ENCODE data around the gene RBSN.

The RBSN gene

DNA sequence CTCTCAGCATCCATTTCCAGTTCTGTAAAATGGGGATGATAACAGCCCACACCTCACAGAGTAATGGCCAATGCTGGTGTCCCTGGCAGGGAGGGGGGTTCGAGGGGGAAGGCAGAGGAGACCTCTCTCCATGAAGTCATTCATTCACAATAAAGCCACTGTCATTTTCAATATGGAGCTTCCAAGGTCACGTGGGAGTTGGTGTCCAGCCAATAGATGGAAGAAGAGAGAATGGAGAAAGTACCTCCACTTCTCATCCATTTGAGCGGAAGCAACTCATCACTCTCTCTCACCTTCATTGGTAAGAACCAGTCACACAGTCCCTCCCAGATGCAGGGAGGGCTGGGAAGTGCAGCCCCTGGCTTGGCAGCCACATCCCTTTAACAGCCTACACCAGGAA, 14.9 kb upstream of the RBSN start:
- H3K27me3 ChIP-seq (ENCODE audit: control insufficient read depth, insufficient read depth, low read length), result no peaks in the 10 kb centered on the region
- H3K4me3 ChIP-seq (ENCODE audit: low read length), result no peak overlapping the region
- H3K36me3 ChIP-seq (ENCODE audit: control insufficient read depth, insufficient read depth, low read length), result no peaks in the 10 kb centered on the region
- H3K9me3 ChIP-seq (ENCODE audit: control insufficient read depth, low read length), result no peaks in the 10 kb centered on the region
- no peak overlapping the region for H3K9ac ChIP-seq (ENCODE audit: low read length)
- peaks cover 4% of the 10 kb centered on the region for H3K4me1 ChIP-seq (ENCODE audit: control insufficient read depth, insufficient read depth, low read length)

DNA sequence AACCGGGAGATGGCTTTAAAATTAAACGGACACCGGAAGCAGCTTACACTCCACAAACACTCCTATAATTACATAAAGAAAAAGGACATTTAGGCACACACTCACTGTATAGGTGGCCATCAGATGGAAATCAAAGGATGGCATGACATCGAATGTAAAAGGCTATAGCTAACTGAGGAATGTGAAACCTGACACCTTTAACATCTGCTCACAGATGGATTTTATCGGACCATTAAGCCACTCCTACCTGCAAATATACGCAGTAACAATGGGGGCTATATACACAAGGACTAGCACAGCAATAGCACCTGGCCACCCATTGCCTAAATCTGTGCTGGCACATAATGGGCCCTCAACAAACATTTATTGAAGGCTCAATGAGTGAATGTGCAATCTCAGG, 14.5 kb upstream of the RBSN start:
- no peaks in the 10 kb centered on the region for H3K36me3 ChIP-seq (ENCODE audit: control insufficient read depth, insufficient read depth, low read length)
- H3K9ac ChIP-seq (ENCODE audit: low read length), result no peak overlapping the region
- no peaks in the 10 kb centered on the region for H3K9me3 ChIP-seq (ENCODE audit: control insufficient read depth, low read length)
- no peak overlapping the region for H3K4me3 ChIP-seq (ENCODE audit: low read length)
- H3K4me1 ChIP-seq (ENCODE audit: control insufficient read depth, insufficient read depth, low read length), result peaks cover 2% of the 10 kb centered on the region
- H3K27me3 ChIP-seq (ENCODE audit: control insufficient read depth, insufficient read depth, low read length), result no peaks in the 10 kb centered on the region

GRCh38 chr3:15112011-15112410, 13.1 kb upstream of the RBSN start:
- peaks cover 5% of the 10 kb centered on the region for H3K4me1 ChIP-seq (ENCODE audit: control insufficient read depth, insufficient read depth, low read length)
- H3K36me3 ChIP-seq (ENCODE audit: control insufficient read depth, insufficient read depth, low read length), result no peaks in the 10 kb centered on the region
- no peak overlapping the region for H3K4me3 ChIP-seq (ENCODE audit: low read length)
- H3K9ac ChIP-seq (ENCODE audit: low read length), result no peak overlapping the region
- H3K9me3 ChIP-seq (ENCODE audit: control insufficient read depth, low read length), result no peaks in the 10 kb centered on the region
- H3K27me3 ChIP-seq (ENCODE audit: control insufficient read depth, insufficient read depth, low read length), result peaks cover 5% of the 10 kb centered on the region

DNA sequence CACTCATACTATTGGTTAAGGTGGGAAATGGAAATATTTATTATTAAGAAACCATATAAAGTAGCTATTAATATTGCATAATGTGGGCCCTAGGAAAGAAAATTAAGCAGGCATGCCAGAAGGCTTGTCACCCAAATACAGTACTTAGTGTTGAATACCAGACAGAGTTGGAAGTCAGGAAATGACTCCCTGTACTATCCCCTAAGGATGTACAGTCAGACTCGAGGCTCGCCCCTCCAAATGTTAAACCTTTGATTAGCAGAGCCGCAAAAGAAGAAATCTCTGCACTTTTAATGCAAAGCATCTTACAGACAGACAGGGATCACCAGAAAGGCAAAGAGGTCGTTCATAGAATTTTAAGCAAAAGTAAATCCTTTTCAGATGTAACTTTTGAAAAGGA, 11.3 kb upstream of the RBSN start:
- H3K27me3 ChIP-seq (ENCODE audit: control insufficient read depth, insufficient read depth, low read length), result peaks cover 5% of the 10 kb centered on the region
- H3K4me1 ChIP-seq (ENCODE audit: control insufficient read depth, insufficient read depth, low read length), result peaks cover 5% of the 10 kb centered on the region

DNA sequence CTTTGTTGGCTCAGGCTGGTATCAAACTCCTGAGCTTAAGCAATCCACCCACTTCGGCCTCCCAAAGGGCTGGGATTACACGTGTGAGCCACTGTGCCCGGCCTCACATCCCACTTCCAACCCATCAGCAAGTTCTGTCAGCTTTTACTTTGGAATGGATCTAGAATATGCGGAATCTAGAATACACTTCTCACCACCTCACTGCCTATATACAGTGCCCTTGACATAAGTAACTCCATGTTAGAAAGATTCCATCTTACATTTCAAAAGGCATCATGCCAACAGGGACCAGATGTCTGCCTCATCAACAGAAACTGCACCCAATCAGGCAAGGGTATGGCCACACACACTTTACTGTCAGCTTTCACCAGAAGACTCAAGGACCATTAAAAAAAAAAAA, 9.9 kb upstream of the RBSN start:
- Histone ChIP-seq H3K27me3 (ENCODE audit: control insufficient read depth, insufficient read depth, low read length) (peaks cover 5% of the 10 kb centered on the region), H3K9ac (ENCODE audit: low read length) (no peak overlapping the region), H3K36me3 (ENCODE audit: control insufficient read depth, insufficient read depth, low read length) (no peaks in the 10 kb centered on the region), H3K9me3 (ENCODE audit: control insufficient read depth, low read length) (no peaks in the 10 kb centered on the region), H3K4me3 (ENCODE audit: low read length) (no peak overlapping the region), H3K4me1 (ENCODE audit: control insufficient read depth, insufficient read depth, low read length) (peaks cover 5% of the 10 kb centered on the region)

More for the DNA sequence above, 11.3 kb upstream of the RBSN start:
- Histone ChIP-seq H3K4me3 (ENCODE audit: low read length) (no peak overlapping the region), H3K36me3 (ENCODE audit: control insufficient read depth, insufficient read depth, low read length) (no peaks in the 10 kb centered on the region), H3K9me3 (ENCODE audit: control insufficient read depth, low read length) (no peaks in the 10 kb centered on the region), H3K9ac (ENCODE audit: low read length) (no peak overlapping the region)

DNA sequence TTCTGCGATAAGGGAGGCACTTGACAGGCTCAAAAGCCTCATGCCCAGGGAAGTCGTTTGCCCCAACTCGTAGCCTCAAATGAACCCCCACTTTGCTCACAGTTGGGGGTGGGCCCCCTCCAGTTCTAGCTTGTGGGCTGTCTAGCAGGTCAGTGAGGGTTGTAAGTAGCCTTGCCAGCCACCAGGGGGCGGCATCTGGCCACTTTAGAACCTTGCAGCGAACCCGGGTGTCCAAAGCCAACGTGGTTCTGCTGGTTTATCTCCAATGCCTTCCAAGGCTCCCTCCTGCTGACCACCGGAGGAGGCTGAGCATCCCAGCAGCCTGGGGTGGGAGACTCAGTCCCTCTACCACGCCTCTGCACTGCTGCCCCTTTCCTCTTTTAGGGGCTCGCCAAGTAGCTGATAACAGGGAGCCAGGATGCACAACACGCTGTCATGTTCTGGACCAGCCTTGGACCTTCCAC, 9.2 kb upstream of the RBSN start:
- H3K27me3 ChIP-seq (ENCODE audit: control insufficient read depth, insufficient read depth, low read length), result peaks cover 5% of the 10 kb centered on the region
- H3K36me3 ChIP-seq (ENCODE audit: control insufficient read depth, insufficient read depth, low read length), result no peaks in the 10 kb centered on the region
- no peak overlapping the region for H3K4me3 ChIP-seq (ENCODE audit: low read length)
- H3K4me1 ChIP-seq (ENCODE audit: control insufficient read depth, insufficient read depth, low read length), result peaks cover 9% of the 10 kb centered on the region
- no peaks in the 10 kb centered on the region for H3K9me3 ChIP-seq (ENCODE audit: control insufficient read depth, low read length)
- no peak overlapping the region for H3K9ac ChIP-seq (ENCODE audit: low read length)

GRCh38 chr3:15107075-15107947, 8.4 kb upstream of the RBSN start:
- Histone ChIP-seq H3K4me1 (ENCODE audit: control insufficient read depth, insufficient read depth, low read length) (peaks cover 17% of the 10 kb centered on the region), H3K9ac (ENCODE audit: low read length) (no peak overlapping the region), H3K4me3 (ENCODE audit: low read length) (no peak overlapping the region), H3K9me3 (ENCODE audit: control insufficient read depth, low read length) (no peaks in the 10 kb centered on the region), H3K27me3 (ENCODE audit: control insufficient read depth, insufficient read depth, low read length) (peaks cover 5% of the 10 kb centered on the region), H3K36me3 (ENCODE audit: control insufficient read depth, insufficient read depth, low read length) (no peaks in the 10 kb centered on the region)

DNA sequence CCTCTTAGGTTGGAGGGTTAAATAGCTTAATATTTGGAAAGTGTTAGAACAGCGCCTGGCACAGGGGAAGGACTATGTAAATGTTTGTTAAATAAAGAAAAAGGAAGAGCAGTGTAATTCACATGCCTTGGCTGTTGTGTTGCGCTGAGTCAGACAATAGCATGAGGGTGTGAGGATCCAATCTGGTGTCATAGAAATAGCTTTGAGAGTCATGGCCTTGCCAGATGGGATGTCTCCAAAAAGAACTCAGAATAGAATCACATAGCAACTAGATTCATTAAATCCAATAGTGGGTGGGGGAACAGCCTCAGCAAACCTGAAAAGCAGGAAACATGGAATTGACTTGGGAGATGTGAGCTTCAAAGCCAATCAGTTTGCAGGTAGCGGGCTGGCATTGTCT, 3.9 kb upstream of the RBSN start:
- H3K9ac ChIP-seq (ENCODE audit: low read length), result no peak overlapping the region
- no peaks in the 10 kb centered on the region for H3K9me3 ChIP-seq (ENCODE audit: control insufficient read depth, low read length)
- H3K4me3 ChIP-seq (ENCODE audit: low read length), result no peak overlapping the region
- H3K4me1 ChIP-seq (ENCODE audit: control insufficient read depth, insufficient read depth, low read length), result peaks cover 26% of the 10 kb centered on the region
- H3K36me3 ChIP-seq (ENCODE audit: control insufficient read depth, insufficient read depth, low read length), result no peaks in the 10 kb centered on the region
- peaks cover 5% of the 10 kb centered on the region for H3K27me3 ChIP-seq (ENCODE audit: control insufficient read depth, insufficient read depth, low read length)

GRCh38 chr3:15102256-15102655, 3.3 kb upstream of the RBSN start:
- H3K4me3 ChIP-seq (ENCODE audit: low read length), result no peak overlapping the region
- no peak overlapping the region for H3K9ac ChIP-seq (ENCODE audit: low read length)
- H3K36me3 ChIP-seq (ENCODE audit: control insufficient read depth, insufficient read depth, low read length), result no peaks in the 10 kb centered on the region
- H3K4me1 ChIP-seq (ENCODE audit: control insufficient read depth, insufficient read depth, low read length), result peaks cover 29% of the 10 kb centered on the region
- no peaks in the 10 kb centered on the region for H3K9me3 ChIP-seq (ENCODE audit: control insufficient read depth, low read length)
- peaks cover under 1% of the 10 kb centered on the region for H3K27me3 ChIP-seq (ENCODE audit: control insufficient read depth, insufficient read depth, low read length)

DNA sequence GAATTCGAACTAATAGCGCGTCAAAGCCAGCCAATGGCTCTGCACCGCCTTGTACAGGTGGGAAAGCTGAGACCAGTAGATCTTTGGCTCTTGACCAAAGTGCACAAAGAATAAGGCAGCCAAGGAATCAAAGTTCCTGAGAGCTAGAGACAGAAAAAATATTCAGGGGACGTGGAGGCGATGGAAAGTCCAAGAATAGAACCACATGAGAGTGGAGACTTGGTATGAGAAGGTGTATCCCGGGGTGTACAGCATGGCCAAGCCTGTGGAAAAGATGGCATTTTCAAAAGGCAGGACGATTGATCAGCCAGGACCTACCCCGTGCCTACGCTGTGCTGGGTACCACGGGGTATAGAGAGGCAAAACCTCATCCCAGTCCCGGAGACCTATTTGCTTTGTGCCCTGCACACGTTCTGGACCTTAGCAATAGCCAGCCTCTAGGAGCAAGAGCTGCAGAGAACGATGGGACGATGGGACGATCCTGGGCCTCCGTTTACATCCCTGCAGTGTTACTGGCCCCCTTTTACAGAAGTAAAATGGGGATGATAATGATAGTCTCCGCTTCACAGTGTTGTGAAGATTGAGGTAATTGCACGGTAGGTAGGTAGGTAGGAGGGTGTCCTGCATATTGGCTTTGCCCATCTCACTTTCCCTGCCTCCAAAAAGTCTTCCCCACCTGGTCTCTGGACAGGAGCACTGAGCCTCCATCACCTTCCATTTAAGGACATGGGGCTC, 583 bp upstream of the RBSN start:
- Histone ChIP-seq H3K27me3 (ENCODE audit: control insufficient read depth, insufficient read depth, low read length) (no peaks in the 10 kb centered on the region), H3K9ac (ENCODE audit: low read length) (peak overlapping the region; percentile 86), H3K9me3 (ENCODE audit: control insufficient read depth, low read length) (no peaks in the 10 kb centered on the region), H3K4me1 (ENCODE audit: control insufficient read depth, insufficient read depth, low read length) (peaks cover 29% of the 10 kb centered on the region), H3K36me3 (ENCODE audit: control insufficient read depth, insufficient read depth, low read length) (no peaks in the 10 kb centered on the region), H3K4me3 (ENCODE audit: low read length) (peak overlapping the region; percentile 95)

DNA sequence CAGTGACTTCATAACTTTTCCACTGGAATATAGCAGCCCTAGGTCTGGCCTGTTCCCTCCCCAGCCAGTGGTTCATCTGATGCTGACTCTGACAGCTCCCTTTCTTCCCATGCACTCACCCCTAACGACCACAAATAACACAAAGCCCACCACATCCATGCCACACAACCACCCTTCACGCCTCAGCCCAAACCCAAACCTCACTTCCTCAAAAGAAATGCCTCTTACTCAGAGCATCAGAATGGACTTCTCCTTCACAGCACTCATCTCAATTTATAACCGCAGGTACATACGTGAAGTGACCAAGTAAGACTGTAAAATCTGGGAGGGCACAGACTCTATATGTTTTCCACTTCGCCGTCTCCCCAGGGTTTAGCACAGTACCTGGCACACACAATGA, 1.1 kb downstream of the RBSN start:
- Histone ChIP-seq H3K4me1 (ENCODE audit: control insufficient read depth, insufficient read depth, low read length) (peaks cover 24% of the 10 kb centered on the region), H3K27me3 (ENCODE audit: control insufficient read depth, insufficient read depth, low read length) (no peaks in the 10 kb centered on the region), H3K9ac (ENCODE audit: low read length) (peak overlapping the region; percentile 86), H3K9me3 (ENCODE audit: control insufficient read depth, low read length) (no peaks in the 10 kb centered on the region), H3K4me3 (ENCODE audit: low read length) (no peak overlapping the region), H3K36me3 (ENCODE audit: control insufficient read depth, insufficient read depth, low read length) (peaks cover 4% of the 10 kb centered on the region)

DNA sequence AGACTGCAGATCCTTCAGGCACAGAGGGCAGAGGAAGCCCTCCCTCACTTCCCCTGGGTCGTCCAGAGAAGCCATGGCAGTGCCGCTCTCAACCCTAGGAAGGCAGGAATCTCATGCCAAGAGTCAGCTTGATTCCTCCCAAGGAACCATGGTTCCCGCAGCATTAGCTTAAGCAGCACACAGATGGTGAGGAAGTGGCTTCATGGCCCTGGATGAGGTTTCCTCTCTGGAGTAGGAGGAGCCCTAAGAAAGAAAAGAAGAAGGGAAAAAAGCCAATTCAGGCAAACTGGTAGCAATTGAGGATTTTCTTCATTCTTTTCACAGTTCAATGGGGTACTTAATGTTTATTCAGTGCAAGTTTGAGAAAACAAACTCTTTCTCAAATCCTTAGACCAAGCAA, 2.9 kb downstream of the RBSN start:
- Histone ChIP-seq H3K4me3 (ENCODE audit: low read length) (no peak overlapping the region), H3K36me3 (ENCODE audit: control insufficient read depth, insufficient read depth, low read length) (peaks cover 4% of the 10 kb centered on the region), H3K4me1 (ENCODE audit: control insufficient read depth, insufficient read depth, low read length) (peaks cover 8% of the 10 kb centered on the region), H3K27me3 (ENCODE audit: control insufficient read depth, insufficient read depth, low read length) (no peaks in the 10 kb centered on the region), H3K9ac (ENCODE audit: low read length) (no peak overlapping the region), H3K9me3 (ENCODE audit: control insufficient read depth, low read length) (no peaks in the 10 kb centered on the region)
